GM18861 (cell line): ENCODE data around the gene IQSEC3.
"Not testable (repeated sequence)": the region's sequence is repeated elsewhere in the genome, so short reads cannot be mapped to it uniquely, and the experiment has no call there.

Experiments used
- ATAC-seq: cut with Tn5 transposase; IDR thresholded peaks from one replicate; pipeline ENCODE4 v1.9.1; 2021; ENCODE audit not compliant: unreplicated experiment

Gene IQSEC3

GRCh38 chr12:177336-177979 lies 110.9 kb downstream of the IQSEC3 start:
- ATAC-seq, result no peak

DNA sequence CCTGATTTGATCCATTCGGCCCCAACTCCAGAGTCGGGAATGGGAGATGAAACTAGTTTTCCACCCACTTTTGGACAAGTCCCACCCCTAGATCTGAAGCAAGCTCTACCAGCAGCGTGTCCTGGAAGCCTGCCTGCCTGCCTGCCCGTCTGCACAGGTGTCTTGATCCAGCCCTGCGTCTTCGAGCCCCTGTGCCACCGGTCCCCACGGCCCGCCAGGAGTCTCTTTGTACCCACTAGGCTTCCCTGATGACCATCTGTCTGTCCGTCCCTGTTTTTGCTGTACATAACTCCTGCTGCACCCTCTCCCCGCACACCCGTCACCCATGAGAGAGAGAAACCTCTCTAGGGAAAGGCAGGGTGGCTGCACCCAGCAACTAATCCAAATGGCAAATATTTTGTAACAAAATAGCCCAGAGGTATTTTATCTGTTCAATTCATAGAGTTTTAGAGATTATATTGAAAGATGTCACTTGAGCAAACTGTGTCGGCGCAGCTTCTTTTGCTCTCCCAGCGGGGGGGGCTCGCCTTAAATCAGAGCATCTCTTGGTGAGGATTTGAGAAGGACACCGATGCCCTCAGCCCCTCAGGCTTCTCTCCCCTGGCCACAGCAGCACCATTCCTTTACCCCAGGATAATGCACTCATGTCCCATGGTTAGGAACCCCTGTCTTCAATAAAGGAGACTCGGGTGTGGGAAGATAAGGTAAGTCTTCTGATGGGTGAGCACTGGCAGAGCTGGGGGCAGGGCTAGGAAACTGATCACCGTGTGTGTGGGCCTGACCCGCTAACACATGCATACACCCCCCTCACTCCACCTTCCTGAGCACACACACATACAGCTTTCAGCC lies 111.6 kb downstream of the IQSEC3 start:
- no peak for ATAC-seq

- no peak for ATAC-seq
These were observed 112.2 kb downstream of the IQSEC3 start for GRCh38 chr12:178829-179109.

- ATAC-seq, result no peak
These were observed 112.7 kb downstream of the IQSEC3 start for GRCh38 chr12:179131-179884.

- no peak for ATAC-seq
These were observed 113.3 kb downstream of the IQSEC3 start for GRCh38 chr12:179885-180284.

GRCh38 chr12:180445-180844 lies 113.9 kb downstream of the IQSEC3 start:
- no peak for ATAC-seq

- ATAC-seq, result no peak
These were observed 115.4 kb downstream of the IQSEC3 start for GRCh38 chr12:181921-182320.

DNA sequence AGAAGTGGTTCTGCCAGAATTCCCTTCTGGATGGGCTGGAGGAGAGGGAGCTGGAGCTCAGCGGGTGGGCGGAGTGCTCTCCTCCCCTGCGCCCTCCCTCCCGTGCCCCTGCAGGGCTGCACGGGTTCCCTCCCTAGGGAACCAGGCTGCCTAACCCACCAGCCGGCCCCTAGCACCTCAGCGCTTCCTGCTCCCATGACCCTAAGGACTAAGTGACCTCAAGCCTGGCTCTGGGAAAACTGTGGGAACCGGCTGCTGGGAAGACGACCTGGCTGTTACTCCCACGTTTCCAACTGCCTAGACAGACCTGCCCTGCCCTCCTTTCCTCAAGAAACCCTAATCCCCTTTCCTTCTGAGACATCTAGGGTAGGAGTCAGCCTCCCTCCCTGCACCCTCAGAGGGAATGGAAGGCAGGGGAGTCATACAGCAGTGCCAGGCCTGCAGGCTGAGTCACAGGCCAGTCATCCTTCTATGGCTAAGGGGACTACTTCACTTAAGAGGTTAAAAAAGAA lies 115.9 kb downstream of the IQSEC3 start:
- no peak for ATAC-seq

GRCh38 chr12:184811-185575 lies 118.4 kb downstream of the IQSEC3 start:
- ATAC-seq, result no peak

GRCh38 chr12:185576-185955 lies 119.0 kb downstream of the IQSEC3 start:
- no peak for ATAC-seq

- no peak for ATAC-seq
These were observed 119.5 kb downstream of the IQSEC3 start for GRCh38 chr12:186006-186625.

DNA sequence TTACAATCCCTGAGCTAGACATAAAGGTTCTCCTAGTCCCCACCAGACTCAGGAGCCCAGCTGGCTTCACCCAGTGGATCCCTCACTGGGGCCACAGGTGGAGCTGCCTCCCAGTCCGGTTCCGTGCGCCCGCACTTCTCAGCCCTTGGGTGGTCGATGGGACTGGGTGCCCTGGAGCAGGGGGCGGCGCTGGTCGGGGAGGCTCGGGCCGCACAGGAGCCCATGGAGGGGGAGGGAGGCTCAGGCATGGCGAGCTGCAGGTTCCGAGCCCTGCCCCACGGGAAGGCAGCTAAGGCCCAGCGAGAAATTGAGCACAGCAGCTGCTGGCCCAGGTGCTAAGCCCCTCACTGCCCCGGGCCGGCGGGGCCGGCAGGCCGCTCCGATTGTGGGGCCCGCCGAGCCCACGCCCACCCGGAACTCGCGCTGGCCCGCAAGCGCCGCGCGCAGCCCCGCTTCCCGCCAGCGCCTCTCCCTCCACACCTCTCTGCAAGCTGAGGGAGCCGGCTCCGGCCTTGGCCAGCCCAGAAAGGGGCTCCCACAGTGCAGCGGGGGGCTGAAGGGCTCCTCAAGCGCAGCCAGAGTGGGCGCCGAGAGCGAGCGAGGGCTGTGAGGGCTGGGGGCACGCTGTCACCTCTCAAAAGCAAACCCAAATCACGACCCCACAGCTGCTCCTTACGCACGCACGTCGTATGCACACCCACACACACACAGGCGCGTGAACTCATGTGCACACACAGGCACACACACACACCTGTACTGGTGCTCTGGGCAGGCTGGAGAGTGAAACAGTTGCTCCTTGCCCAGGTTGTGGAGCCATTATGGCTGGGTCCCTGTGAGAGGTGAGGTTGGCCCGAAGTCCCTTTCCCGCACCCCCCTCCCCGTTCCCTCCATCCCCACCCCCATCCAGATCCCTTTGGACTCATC lies 121.7 kb downstream of the IQSEC3 start:
- ATAC-seq, result not testable (repeated sequence)

- ATAC-seq, result no peak
These were observed 122.5 kb downstream of the IQSEC3 start for GRCh38 chr12:188910-189621.

- no peak for ATAC-seq
These were observed 123.0 kb downstream of the IQSEC3 start for GRCh38 chr12:189622-189962.

DNA sequence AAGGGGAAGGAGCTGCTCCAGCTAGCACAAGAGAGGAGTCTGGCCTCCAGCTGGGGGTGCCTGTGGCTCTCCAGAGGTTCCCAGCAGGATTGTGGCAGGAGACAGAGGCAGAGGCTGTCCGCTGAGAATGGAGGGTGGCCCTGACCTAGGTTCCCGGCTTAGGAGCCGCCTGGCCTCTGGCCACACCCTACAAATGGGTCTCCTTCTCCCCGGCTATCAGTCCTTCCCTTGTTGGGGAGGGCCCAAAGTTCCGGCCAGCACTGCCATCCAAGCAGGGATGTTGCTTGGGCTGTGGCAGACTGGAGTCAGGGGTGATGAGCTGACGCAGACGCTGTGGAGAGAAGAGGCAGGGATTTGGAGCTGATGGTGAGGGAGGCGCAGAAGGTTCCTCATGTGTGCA lies 124.3 kb downstream of the IQSEC3 start:
- ATAC-seq, result no peak

DNA sequence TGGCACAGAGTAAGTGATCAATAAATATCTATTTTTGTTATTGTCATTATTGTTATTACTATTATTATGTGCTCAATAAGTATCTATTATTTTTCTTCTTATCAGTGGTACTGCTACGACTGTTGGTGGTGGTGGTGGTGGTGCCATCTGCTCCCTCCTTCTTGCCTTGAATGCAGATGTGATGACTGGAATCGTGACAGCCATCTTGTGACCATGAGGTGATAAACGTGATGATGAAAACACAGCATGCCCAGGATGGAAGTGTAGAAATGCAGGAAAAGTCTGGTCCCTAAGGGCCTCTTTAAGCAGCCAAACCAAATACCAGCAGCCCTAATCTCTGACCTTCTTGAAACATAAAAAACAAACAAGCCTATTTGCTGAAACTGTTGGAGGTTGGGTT lies 125.0 kb downstream of the IQSEC3 start:
- no peak for ATAC-seq

DNA sequence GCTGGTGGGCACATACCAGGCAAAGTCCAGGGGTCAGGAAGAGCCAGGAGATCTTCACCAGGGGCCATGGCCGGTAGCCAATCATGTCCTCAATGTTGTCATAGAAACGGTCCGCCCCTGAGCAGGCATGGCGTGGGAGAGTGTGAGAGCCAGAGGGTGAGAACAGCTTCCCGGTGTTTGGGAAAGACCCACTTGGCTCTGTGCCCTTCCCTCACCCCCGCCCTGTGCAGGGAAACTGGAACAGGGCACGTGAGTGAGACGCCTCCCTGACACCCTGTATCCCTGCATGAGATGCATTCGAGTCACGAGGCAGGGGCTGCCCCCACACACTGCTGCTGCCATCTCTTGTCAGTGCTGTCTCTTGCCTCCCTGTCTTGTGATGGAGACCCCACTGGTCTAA lies 126.7 kb downstream of the IQSEC3 start:
- ATAC-seq, result no peak

DNA sequence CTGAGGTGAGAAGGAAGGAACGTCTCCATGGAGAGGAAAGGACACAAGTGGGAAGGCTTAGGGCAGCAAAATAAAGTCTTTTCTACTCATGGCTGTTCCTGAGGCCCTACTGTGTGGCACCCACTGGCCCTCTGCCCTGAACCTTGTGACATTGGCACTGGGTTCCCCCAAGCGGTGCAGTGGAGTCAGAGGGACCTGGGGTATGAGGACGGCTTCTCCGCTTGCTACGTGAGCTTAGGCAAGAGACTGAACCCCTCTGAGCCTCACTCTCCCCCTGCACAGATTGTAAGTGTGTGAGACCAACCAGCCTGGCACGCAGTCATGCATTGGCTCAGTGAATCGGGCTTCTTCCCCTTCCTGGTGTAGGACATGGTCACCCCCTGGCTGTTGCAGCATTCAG lies 127.7 kb downstream of the IQSEC3 start:
- no peak for ATAC-seq

DNA sequence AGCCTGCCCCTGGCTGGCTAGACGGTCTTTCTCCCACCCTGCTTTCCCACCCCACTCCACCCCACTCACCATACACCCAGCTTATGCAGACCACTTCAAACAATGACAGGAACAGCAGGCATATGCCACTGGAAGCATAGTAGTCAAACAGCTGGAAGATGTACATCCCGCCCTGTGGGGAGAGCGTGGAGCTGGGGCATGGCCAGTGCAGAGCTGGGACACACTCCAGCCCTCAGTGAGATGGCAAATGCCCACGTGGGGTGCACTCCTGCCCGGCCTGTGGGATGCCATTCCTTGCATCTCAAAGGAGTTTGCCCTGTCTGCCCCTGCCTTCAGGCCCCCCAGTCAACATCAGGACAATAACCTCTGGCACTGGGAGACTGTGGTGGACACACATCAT lies 128.6 kb downstream of the IQSEC3 start:
- no peak for ATAC-seq
